Neuronal stem cell (in vitro differentiated cells): ENCODE results near the gene DDX27.

Experiments used
- DNase-seq: peaks from one replicate; pipeline ENCODE4 v3.0.0-alpha.2; 2013; ENCODE audit warnings: low spot score
- H2AFZ ChIP-seq: one replicate; pipeline ENCODE4 v1.6.1; 2013; ENCODE audit warnings: mild to moderate bottlenecking, low read length, inconsistent platforms
- H2AK5ac ChIP-seq: 2 replicates; pipeline ENCODE4 v1.6.1; 2013; ENCODE audit warnings: low read depth, mild to moderate bottlenecking, inconsistent platforms, low read length, moderate library complexity, mixed read lengths
- H2BK120ac ChIP-seq: 2 replicates; pipeline ENCODE4 v1.6.1; 2013; ENCODE audit warnings: low read depth, mild to moderate bottlenecking, inconsistent platforms, low read length, moderate library complexity, mixed read lengths
- H2BK12ac ChIP-seq: one replicate; pipeline ENCODE4 v1.6.1; 2013; ENCODE audit warnings: low read length, inconsistent platforms
- H2BK15ac ChIP-seq: 2 replicates; pipeline ENCODE4 v1.6.1; 2013; ENCODE audit warnings: mild to moderate bottlenecking, low read length, inconsistent platforms, mixed read lengths
- H2BK5ac ChIP-seq: one replicate; pipeline ENCODE4 v1.6.1; 2013; ENCODE audit warnings: inconsistent platforms, mild to moderate bottlenecking, low read length, moderate library complexity
- H3K14ac ChIP-seq: one replicate; pipeline ENCODE4 v1.6.1; 2013; ENCODE audit warnings: low read length, inconsistent platforms
- H3K18ac ChIP-seq: 2 replicates; pipeline ENCODE4 v1.6.1; 2013; ENCODE audit warnings: low read length, inconsistent platforms
- H3K23ac ChIP-seq: 2 replicates; pipeline ENCODE4 v1.6.1; 2013; ENCODE audit warnings: low read depth, mild to moderate bottlenecking, mixed read lengths, low read length, inconsistent platforms; ENCODE audit not compliant: poor library complexity
- H3K27ac ChIP-seq: replicated peaks from 3 replicates; pipeline ENCODE4 v1.5.1; 2013; ENCODE audit warnings: low read length, inconsistent platforms
- H3K27me3 ChIP-seq, 3 experiments: 2 replicates each; pipeline ENCODE4 v1.6.1; 2013; ENCODE audit warnings: low read length in 3 of 3, mild to moderate bottlenecking in 2 of 3, inconsistent platforms in 1 of 3, low read depth in 1 of 3, mixed read lengths in 1 of 3, moderate library complexity in 1 of 3; ENCODE audit not compliant: control insufficient read depth in 3 of 3, insufficient read depth in 3 of 3
- H3K36me3 ChIP-seq, 2 donors: replicated peaks in 1 of 2; 2 replicates each; pipeline ENCODE4 v1.6.1; 2013; ENCODE audit warnings: low read length in 2 of 2; ENCODE audit not compliant: control insufficient read depth in 2 of 2, insufficient read depth in 2 of 2
- H3K4ac ChIP-seq: 2 replicates; pipeline ENCODE4 v1.6.1; 2013; ENCODE audit warnings: inconsistent platforms, mild to moderate bottlenecking, low read length, moderate library complexity
- H3K4me1 ChIP-seq, 2 donors: 1 replicate in 1 of 2; 2 replicates in 1 of 2; pipeline ENCODE4 v1.6.1; 2013; ENCODE audit warnings: low read length in 2 of 2, low read depth in 1 of 2; ENCODE audit not compliant: control insufficient read depth in 2 of 2, insufficient read depth in 1 of 2
- H3K4me2 ChIP-seq: one replicate; pipeline ENCODE4 v1.6.1; 2013; ENCODE audit warnings: mild to moderate bottlenecking, low read length, inconsistent platforms; ENCODE audit not compliant: insufficient read depth, poor library complexity, severe bottlenecking
- H3K4me3 ChIP-seq, 2 donors: 2 replicates each; pipeline ENCODE4 v1.5.1; 2013; ENCODE audit warnings: low read length in 2 of 2, mild to moderate bottlenecking in 2 of 2, inconsistent platforms in 1 of 2, moderate library complexity in 1 of 2
- H3K79me1 ChIP-seq: one replicate; pipeline ENCODE4 v1.6.1; 2013; ENCODE audit warnings: low read depth, mild to moderate bottlenecking, inconsistent platforms, low read length, moderate library complexity
- H3K9ac ChIP-seq: one replicate; pipeline ENCODE4 v1.6.1; 2013; ENCODE audit warnings: mild to moderate bottlenecking, low read depth, low read length, inconsistent platforms; ENCODE audit not compliant: poor library complexity
- H3K9me3 ChIP-seq, 2 donors: replicated peaks in 1 of 2; 2 replicates each; pipeline versions ENCODE3 to v1.6.1; 2013; ENCODE audit warnings: low read length in 2 of 2, mild to moderate bottlenecking in 2 of 2, inconsistent platforms in 1 of 2, low read depth in 1 of 2, mixed read lengths in 1 of 2, moderate library complexity in 1 of 2; ENCODE audit not compliant: control insufficient read depth in 2 of 2, insufficient read depth in 1 of 2
- H4K8ac ChIP-seq: one replicate; pipeline ENCODE4 v1.6.1; 2013; ENCODE audit warnings: low read depth, mild to moderate bottlenecking, inconsistent platforms, low read length, moderate library complexity
- H4K91ac ChIP-seq: one replicate; pipeline ENCODE4 v1.6.1; 2013; ENCODE audit warnings: low read length, low read depth, mild to moderate bottlenecking, inconsistent platforms; ENCODE audit not compliant: poor library complexity
- WGBS, 2 donors: extraction: QIAGEN DNeasy Blood & Tissue Kit; methylation state at CpG; one replicate each; pipeline ENCODE4 v1.1.7; 2013; ENCODE audit warnings: missing lambda C conversion rate in 2 of 2, mixed read lengths in 1 of 2; ENCODE audit not compliant: insufficient read length in 2 of 2, insufficient replicate concordance in 1 of 2; ENCODE audit errors: extremely low coverage in 2 of 2; 5-methylcytosine and 5-hydroxymethylcytosine counted together

Gene DDX27

GRCh38 chr20:49260218-49260617, 41.0 kb downstream of the DDX27 start:
- Histone ChIP-seq H2BK5ac (no peak overlapping the region), H3K23ac (no peak overlapping the region), H2BK120ac (no peak overlapping the region), H3K79me1 (no peaks in the 10 kb centered on the region), H3K9me3 (peaks cover 0 to 3% of the 10 kb centered on the region in 2 donors), H3K27ac (no peak overlapping the region), H3K14ac (no peak overlapping the region), H3K9ac (no peak overlapping the region), H3K18ac (no peak overlapping the region), H2AFZ (no peak overlapping the region), H2BK12ac (no peak overlapping the region), H4K8ac (no peak overlapping the region), H2BK15ac (no peak overlapping the region), H3K36me3 (peaks cover 31 to 93% of the 10 kb centered on the region in 2 donors), H3K27me3 (no peaks in the 10 kb centered on the region), H2AK5ac (no peak overlapping the region), H4K91ac (no peak overlapping the region), H3K4me2 (no peak overlapping the region), H3K4ac (no peak overlapping the region), H3K4me3 (no peak overlapping the region), H3K4me1 (no peaks in the 10 kb centered on the region)
- no CpG with 5 or more reads among the region's 4 CpGs for WGBS, 2 donors
- no peak for DNase-seq

DNA sequence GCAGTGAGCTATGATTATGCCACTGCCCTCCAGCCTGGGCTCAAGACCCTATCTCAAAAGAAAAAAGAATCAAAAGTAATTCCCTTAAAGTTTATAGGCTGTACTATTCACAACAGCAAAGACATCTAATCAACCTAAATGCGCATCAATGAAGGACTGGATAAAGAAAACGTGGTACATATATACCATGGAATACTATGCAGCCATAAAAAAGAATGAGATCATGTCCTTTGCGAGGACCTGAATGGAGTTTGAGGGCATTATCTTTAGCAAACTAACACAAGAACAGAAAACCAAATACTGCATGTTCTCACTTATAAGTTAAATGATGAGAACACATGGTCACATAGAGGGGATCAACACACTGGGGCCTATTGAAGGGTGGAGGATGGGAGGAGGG, 42.0 kb downstream of the DDX27 start:
- Histone ChIP-seq H2BK120ac (no peak overlapping the region), H3K79me1 (no peaks in the 10 kb centered on the region), H3K23ac (no peak overlapping the region), H3K4me1 (no peaks in the 10 kb centered on the region), H2AK5ac (no peak overlapping the region), H3K14ac (no peak overlapping the region), H3K9me3 (peaks cover 0 to 3% of the 10 kb centered on the region in 2 donors), H4K91ac (no peak overlapping the region), H4K8ac (no peak overlapping the region), H3K18ac (no peak overlapping the region), H3K4me2 (no peak overlapping the region), H2AFZ (no peak overlapping the region), H3K36me3 (peaks cover 27 to 93% of the 10 kb centered on the region in 2 donors), H3K4me3 (no peak overlapping the region), H2BK5ac (no peak overlapping the region), H3K27ac (no peak overlapping the region), H3K9ac (no peak overlapping the region), H3K4ac (no peak overlapping the region), H2BK12ac (no peak overlapping the region), H2BK15ac (no peak overlapping the region), H3K27me3 (no peaks in the 10 kb centered on the region)
- no CpG with 5 or more reads among the region's 3 CpGs for WGBS, 2 donors
- no peak for DNase-seq

- Histone ChIP-seq H3K4ac (no peak overlapping the region), H3K27ac (no peak overlapping the region), H3K36me3 (peaks cover 16 to 92% of the 10 kb centered on the region in 2 donors), H4K91ac (no peak overlapping the region), H2BK5ac (no peak overlapping the region), H2BK12ac (no peak overlapping the region), H3K9me3 (peaks cover 0 to 3% of the 10 kb centered on the region in 2 donors), H3K18ac (no peak overlapping the region), H3K9ac (no peak overlapping the region), H2BK120ac (no peak overlapping the region), H3K4me3 (no peak overlapping the region), H2AFZ (no peak overlapping the region), H3K27me3 (no peaks in the 10 kb centered on the region), H4K8ac (no peak overlapping the region), H2AK5ac (no peak overlapping the region), H2BK15ac (no peak overlapping the region), H3K4me2 (no peak overlapping the region), H3K23ac (no peak overlapping the region), H3K4me1 (no peaks in the 10 kb centered on the region), H3K14ac (no peak overlapping the region), H3K79me1 (no peaks in the 10 kb centered on the region)
- WGBS, 2 donors = no CpG with 5 or more reads among the region's 1 CpG
- no peak for DNase-seq
These were observed 43.2 kb downstream of the DDX27 start for GRCh38 chr20:49262444-49262843.

- no peak overlapping the region for H3K4me3 ChIP-seq
- no peaks in the 10 kb centered on the region for H3K4me1 ChIP-seq
- peaks cover 27 to 94% of the 10 kb centered on the region in 2 donors for H3K36me3 ChIP-seq
These were observed 48.1 kb downstream of the DDX27 start for GRCh38 chr20:49267327-49267726.

More at GRCh38 chr20:49267327-49267726, 48.1 kb downstream of the DDX27 start:
- Histone ChIP-seq H2BK120ac (no peak overlapping the region), H2AFZ (no peak overlapping the region), H3K27ac (no peak overlapping the region), H2AK5ac (no peak overlapping the region), H3K9ac (no peak overlapping the region), H4K8ac (no peak overlapping the region), H3K23ac (no peak overlapping the region), H3K27me3 (no peaks in the 10 kb centered on the region), H4K91ac (no peak overlapping the region), H3K79me1 (no peaks in the 10 kb centered on the region), H3K9me3 (peaks cover 2 to 21% of the 10 kb centered on the region in 2 donors), H3K18ac (no peak overlapping the region), H3K14ac (no peak overlapping the region), H2BK12ac (no peak overlapping the region), H2BK15ac (no peak overlapping the region), H3K4me2 (no peak overlapping the region), H2BK5ac (no peak overlapping the region), H3K4ac (no peak overlapping the region)
- DNase-seq = no peak
- WGBS, 2 donors = no CpG with 5 or more reads among the region's 4 CpGs
